Psoas muscle (tissue), 8 donors: ENCODE results near the gene DLG5. TPM values are rescaled to one million over a fixed set of nuclear protein-coding genes. Genes with fewer than 3 reads are reported as not detected.

Experiments used
- ATAC-seq, 4 donors: fragments of 200-7000 bp; cut with Tn5 transposase; one replicate each; pipeline ENCODE4 v1.9.1; 2020; ENCODE audit warnings: moderate library complexity in 3 of 4, mild to moderate bottlenecking in 2 of 4
- DNase-seq, 2 donors: peaks; one replicate each; pipeline ENCODE4 v3.0.0-alpha.2; 2020
- H3K27ac ChIP-seq: fragments of 200-600 bp; one replicate; pipeline ENCODE4 v1.8.0; 2022
- H3K27me3 ChIP-seq, 3 donors: fragments of 200-600 bp in 1 of 3; one replicate each; pipeline versions ENCODE4 v1.6.1 to v1.8.0; 2013 to 2022; ENCODE audit warnings: low read length in 2 of 3, mild to moderate bottlenecking in 2 of 3, moderate library complexity in 1 of 3; ENCODE audit not compliant: insufficient read depth in 3 of 3
- H3K36me3 ChIP-seq, 2 donors: fragments of 200-600 bp in 1 of 2; one replicate each; pipeline versions ENCODE4 v1.6.1 to v1.8.0; 2013 to 2022; ENCODE audit warnings: low read depth in 1 of 2, mild to moderate bottlenecking in 1 of 2, moderate library complexity in 1 of 2; ENCODE audit not compliant: insufficient read depth in 1 of 2
- H3K4me1 ChIP-seq: fragments of 200-600 bp; one replicate; pipeline ENCODE4 v1.8.0; 2022
- H3K4me3 ChIP-seq: fragments of 200-600 bp; one replicate; pipeline ENCODE4 v1.8.0; 2022; ENCODE audit warnings: mild to moderate bottlenecking
- H3K9me3 ChIP-seq: fragments of 200-600 bp; one replicate; pipeline ENCODE4 v1.8.0; 2022
- WGBS, 3 donors: extraction: QIAGEN DNeasy Blood & Tissue Kit; methylation state at CpG; one replicate each; pipeline versions ENCODE4 v1.1.6 to v1.1.7; 2013; 5-methylcytosine and 5-hydroxymethylcytosine counted together
- intact Hi-C, 2 donors: fragments of 100-400 bp; cut with DNase I; formaldehyde crosslinking; loops; one replicate each; pipeline versions ENCODE4 v1.11.0 to v1.14.2; 2022
- polyA plus RNA-seq, 3 donors: library from polyadenylated mRNA; stranded (reverse); fragments of 200-250 nt; gene quantifications; one replicate each; pipeline ENCODE4 v1.2.3, GENCODE V29; 2013
- total RNA-seq, 4 donors: library from RNA; stranded (reverse); fragmentation: NEBNext Ultra II Directional in 2 of 4; extraction: Animal tissue kit (Norgen Biotek cat#: 25700) in 2 of 4; gene quantifications; one replicate each; pipeline versions ENCODE4 v1.2.1 to v1.2.4, GENCODE V29; 2021 to 2023
- TF ChIP-seq, protein P1 (sequence below): fragments of 200-600 bp; IDR thresholded peaks from one replicate; pipeline ENCODE4 v1.8.0; 2022; ENCODE audit warnings: antibody characterized with exemption
- donor health status: healthy with polysubstance abuse.
- donor health status: DM: no; HTN: no; CAD: no; lungs with moderate emphysema.
- donor health status: Bipolar disorder and iron deficiency.
- donor health status: healthy.
- donor health status: DM: yes; HTN: yes; CAD: no.
- donor health status: DM: no; HTN: no; CAD: no.
- donor health status: DM: no; HTN: no; CAD: no.
- donor health status: DM: yes; HTN: yes; CAD: no.

The DLG5 gene
- total and polyA plus RNA-seq, 7 donors = 10.2 to 62.9 (median 36.9) TPM

DNA sequence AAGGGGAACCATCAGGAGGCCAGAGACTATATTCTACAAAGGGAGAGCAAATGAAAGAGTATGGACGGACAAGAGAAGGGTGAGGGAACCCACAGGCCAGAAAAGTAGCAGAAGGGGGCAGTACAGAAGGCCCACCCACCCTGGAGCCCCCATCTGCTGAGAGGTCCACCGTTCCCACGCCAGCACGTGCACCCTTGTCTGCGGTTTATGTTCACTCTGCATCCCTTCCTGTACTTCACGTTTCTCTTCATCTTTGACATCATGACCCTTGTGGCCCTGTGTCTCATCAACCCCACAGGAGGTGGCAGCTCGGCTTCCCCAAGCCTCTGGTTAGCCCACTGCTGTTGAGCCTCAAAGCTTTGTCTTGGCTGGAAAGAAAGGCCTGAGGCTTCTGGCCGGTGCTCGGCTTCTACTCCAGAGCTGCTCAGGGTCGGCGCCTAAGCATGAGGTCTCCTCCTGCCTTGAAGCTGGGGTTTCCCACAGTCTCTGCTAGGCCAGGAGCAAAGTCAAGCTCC, 138.0 kb downstream of the DLG5 start:
- intact Hi-C loops = no loop called here
- Histone ChIP-seq H3K4me3 (no peak overlapping the region), H3K36me3 (peaks cover 5 to 82% of the 10 kb centered on the region in 2 donors), H3K27ac (no peak overlapping the region), H3K27me3 (no peaks in the 10 kb centered on the region), H3K4me1 (no peaks in the 10 kb centered on the region), H3K9me3 (no peaks in the 10 kb centered on the region)
- 95% methylated on average over 11 of the region's 11 CpGs for WGBS, 3 donors
- DNase-seq (no peak), ATAC-seq (no peak)
- TF ChIP-seq, protein P1, sequence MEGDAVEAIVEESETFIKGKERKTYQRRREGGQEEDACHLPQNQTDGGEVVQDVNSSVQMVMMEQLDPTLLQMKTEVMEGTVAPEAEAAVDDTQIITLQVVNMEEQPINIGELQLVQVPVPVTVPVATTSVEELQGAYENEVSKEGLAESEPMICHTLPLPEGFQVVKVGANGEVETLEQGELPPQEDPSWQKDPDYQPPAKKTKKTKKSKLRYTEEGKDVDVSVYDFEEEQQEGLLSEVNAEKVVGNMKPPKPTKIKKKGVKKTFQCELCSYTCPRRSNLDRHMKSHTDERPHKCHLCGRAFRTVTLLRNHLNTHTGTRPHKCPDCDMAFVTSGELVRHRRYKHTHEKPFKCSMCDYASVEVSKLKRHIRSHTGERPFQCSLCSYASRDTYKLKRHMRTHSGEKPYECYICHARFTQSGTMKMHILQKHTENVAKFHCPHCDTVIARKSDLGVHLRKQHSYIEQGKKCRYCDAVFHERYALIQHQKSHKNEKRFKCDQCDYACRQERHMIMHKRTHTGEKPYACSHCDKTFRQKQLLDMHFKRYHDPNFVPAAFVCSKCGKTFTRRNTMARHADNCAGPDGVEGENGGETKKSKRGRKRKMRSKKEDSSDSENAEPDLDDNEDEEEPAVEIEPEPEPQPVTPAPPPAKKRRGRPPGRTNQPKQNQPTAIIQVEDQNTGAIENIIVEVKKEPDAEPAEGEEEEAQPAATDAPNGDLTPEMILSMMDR = no peak

DNA sequence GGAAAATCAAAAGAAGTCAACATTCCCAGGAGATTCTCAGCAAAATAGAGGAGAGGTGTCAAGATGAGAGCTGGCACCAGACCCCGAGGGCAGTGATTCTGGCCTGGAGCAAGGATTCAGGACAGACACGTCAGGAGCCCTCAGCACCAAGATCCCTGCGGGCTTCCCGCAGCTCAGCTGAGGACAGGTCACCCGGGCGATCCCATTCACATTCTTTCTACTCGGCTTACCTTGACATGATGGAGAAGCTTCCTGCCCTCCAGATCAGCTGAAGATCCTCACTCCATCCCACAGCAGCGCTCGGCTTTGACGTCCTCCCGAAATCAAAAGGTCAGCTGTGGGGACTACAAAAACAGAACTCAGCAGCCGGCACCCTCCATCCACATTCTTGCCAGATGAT, 139.1 kb downstream of the DLG5 start:
- H3K36me3 ChIP-seq = peaks cover 5 to 71% of the 10 kb centered on the region in 2 donors
- no peaks in the 10 kb centered on the region for H3K27me3 ChIP-seq
- H3K27ac ChIP-seq = no peak overlapping the region
- no peaks in the 10 kb centered on the region for H3K9me3 ChIP-seq
- H3K4me1 ChIP-seq = no peaks in the 10 kb centered on the region
- WGBS, 3 donors = 92 to 96% (median 94%) methylated on average over 12 of the region's 12 CpGs
- DNase-seq (no peak), ATAC-seq (no peak)
- intact Hi-C loops = no loop called here
- no peak overlapping the region for H3K4me3 ChIP-seq
- TF ChIP-seq, protein P1 = no peak

DNA sequence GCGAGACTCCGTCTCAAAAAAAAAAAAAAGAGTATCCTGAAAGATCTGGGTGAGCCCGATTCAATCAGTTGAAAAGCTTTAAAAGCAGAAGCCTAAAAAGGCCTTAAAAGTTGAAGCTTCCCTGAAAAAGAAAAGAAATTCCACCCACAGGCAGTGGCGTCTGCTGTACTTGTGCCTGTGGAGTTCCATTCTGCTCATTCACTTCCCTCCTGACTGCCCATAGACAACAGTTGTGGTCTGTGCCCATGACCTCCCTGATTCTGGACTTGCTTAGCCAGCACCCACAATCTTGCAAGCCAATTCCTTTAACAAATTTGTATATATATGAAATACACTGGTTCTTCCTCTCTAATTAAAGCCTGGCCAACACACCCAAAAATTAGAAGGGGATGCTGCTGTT, 141.7 kb downstream of the DLG5 start:
- 96 to 98% (median 97%) methylated on average over 4 of the region's 4 CpGs for WGBS, 3 donors
- ATAC-seq (no peak), DNase-seq (no peak)
- intact Hi-C loops = no loop called here
- Histone ChIP-seq H3K9me3 (no peaks in the 10 kb centered on the region), H3K27me3 (no peaks in the 10 kb centered on the region), H3K4me3 (no peak overlapping the region), H3K27ac (no peak overlapping the region), H3K36me3 (peaks cover 0 to 56% of the 10 kb centered on the region in 2 donors), H3K4me1 (no peaks in the 10 kb centered on the region)
- TF ChIP-seq, protein P1 = no peak

DNA sequence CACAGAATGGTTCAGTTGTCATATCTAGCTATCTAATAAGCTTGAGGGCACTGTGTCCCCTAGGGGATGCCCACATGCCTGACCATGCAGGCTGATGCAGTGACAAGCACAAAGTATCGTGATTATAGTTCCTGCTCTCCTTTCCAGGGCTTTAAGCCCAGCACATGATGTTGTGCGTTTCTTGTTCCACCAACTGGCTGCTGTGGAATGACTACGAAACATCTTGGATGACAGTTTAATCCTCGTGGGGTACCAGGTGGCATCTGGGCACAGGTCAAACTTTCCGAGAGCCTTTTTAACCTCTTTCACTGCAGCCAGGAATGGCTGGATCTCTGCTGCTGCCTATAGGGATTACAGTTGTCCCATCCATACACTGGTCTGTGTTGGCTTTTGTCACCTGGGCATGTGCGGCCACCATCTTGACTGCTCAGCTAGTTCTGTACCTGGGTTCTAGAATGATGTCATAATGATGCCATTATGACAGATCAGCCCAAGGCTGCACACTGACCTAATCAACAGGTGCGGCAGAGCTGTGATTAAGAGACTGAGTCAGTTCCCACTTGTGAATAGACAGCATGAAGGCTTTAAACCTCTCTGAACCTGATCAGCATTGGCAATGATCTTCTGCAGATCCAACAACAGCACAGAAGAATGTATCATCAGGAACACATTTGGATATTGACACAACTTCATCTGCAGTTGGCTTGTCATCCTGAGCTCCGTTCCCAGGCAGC, 144.1 kb downstream of the DLG5 start:
- Histone ChIP-seq H3K4me3 (no peak overlapping the region), H3K27me3 (no peaks in the 10 kb centered on the region), H3K9me3 (no peaks in the 10 kb centered on the region), H3K36me3 (peaks cover 0 to 38% of the 10 kb centered on the region in 2 donors), H3K27ac (no peak overlapping the region), H3K4me1 (no peaks in the 10 kb centered on the region)
- DNase-seq (no peak), ATAC-seq (peak; percentile 69 to 85 (median 76))
- WGBS, 3 donors = 47 to 59% (median 55%) methylated on average over 8 of the region's 8 CpGs
- intact Hi-C loops = no loop called here
- TF ChIP-seq, protein P1 = no peak
